LNCAP (cell line): ENCODE measurements around the gene KRT7.

Experiments
- CTCF ChIP-seq: fragments of 450-650 bp; IDR thresholded peaks from 2 replicates; pipeline ENCODE4 v1.5.1; 2017; ENCODE audit warnings: mild to moderate bottlenecking

Gene KRT7

GRCh38 chr12:52232674-52233461 lies at the start of gene KRT7:
TSS of gene KRT7 (plus strand) at chr12:52233243. CDS start at chr12:52233297, 54 bp downstream.
- no peak for TF ChIP-seq CTCF

DNA sequence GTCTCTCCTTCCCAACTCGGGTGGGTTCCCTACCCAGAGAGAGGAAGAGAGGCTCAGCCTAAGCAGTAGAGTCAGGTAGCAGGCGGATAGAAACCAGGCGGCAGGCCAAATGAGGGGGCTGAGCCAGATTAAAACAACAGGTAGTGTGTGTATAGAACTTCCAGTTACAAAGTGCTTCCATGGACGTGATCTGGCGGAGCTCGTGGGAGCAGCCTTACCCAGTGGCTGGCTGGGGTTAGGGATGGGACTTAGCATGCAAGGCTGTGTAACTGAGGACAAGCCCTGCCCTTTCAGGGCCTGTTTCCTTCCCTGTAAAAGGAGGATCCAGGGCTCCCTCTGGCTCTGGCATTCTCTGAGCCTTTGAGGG lies 49.5 kb upstream of the KRT7 start:
- TF ChIP-seq CTCF, result no peak

GRCh38 chr12:52183971-52184370 lies 49.1 kb upstream of the KRT7 start:
- no peak for TF ChIP-seq CTCF

- TF ChIP-seq CTCF, result no peak
Observed at GRCh38 chr12:52184813-52185212, 48.2 kb upstream of the KRT7 start.

DNA sequence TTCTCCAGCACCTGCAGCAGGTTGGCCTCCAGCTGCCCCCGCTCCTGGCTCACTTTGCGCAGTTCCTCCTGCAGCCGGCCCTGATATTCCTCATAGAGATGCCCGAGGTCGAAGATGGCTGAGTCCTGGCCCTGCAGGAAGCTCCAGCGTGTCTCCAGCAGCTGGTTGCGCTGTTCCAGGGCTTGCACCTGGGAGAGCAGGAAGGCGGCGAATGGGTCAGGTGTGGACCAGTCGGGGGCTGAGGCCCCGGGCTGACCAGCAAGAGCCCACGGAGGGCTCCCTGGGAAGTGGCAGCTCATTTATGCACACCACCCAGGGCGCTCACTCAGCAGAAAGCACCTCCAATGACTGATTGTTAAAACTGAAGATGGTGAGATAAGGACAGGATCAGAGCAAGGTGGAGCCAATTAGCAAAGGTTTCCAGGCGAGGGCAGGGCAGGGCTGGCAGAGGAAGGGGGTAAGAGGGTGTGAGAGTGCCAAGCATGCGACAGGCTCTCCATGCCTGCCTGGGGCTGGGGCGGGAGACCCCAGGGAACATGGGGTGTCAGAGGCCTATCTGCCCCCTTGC lies 47.6 kb upstream of the KRT7 start:
- TF ChIP-seq CTCF, result no peak

- no peak for TF ChIP-seq CTCF
Observed at GRCh38 chr12:52186118-52186840, 46.8 kb upstream of the KRT7 start.

DNA sequence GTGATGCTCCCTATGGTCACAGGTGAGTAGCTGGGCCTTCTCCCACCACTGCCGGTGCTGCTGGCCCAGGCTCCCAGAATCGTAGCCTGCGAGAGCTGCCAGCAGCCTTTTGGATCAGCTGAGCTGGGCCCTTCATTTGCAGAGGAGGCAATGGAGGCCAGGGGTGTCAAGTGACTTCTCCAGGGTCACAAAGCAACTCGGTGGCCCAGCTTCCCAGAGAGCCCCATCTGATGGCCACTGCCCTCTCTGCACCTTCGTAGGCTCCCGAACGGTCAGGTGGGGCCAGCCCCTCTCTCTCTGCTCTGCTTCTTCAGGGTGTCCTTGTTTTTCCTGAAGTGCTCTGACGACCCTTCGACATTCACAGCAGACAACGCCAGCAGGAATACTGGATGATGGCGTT lies 45.8 kb upstream of the KRT7 start:
- TF ChIP-seq CTCF, result no peak
